GM12865 (cell line): ENCODE data around the gene CFAP70.

Source experiments
- DNase-seq: peaks from one replicate; pipeline ENCODE4 v3.0.0; 2010; ENCODE audit warnings: low read depth
- H3K4me3 ChIP-seq: 2 replicates; pipeline ENCODE4 v1.5.1; 2011; ENCODE audit warnings: mild to moderate bottlenecking, low read depth, low read length, control low read depth
- CTCF ChIP-seq: IDR thresholded peaks from 2 replicates; pipeline ENCODE4 v1.5.1; 2011; ENCODE audit warnings: low read length, control low read depth, low read depth, inconsistent platforms; ENCODE audit not compliant: insufficient read depth; ENCODE audit errors: missing control alignments

CFAP70 gene

GRCh38 chr10:73310475-73310874 lies 48.2 kb downstream of the CFAP70 start:
- no peak for DNase-seq
- H3K4me3 ChIP-seq, result no peak overlapping the region
- TF ChIP-seq CTCF, result no peak

DNA sequence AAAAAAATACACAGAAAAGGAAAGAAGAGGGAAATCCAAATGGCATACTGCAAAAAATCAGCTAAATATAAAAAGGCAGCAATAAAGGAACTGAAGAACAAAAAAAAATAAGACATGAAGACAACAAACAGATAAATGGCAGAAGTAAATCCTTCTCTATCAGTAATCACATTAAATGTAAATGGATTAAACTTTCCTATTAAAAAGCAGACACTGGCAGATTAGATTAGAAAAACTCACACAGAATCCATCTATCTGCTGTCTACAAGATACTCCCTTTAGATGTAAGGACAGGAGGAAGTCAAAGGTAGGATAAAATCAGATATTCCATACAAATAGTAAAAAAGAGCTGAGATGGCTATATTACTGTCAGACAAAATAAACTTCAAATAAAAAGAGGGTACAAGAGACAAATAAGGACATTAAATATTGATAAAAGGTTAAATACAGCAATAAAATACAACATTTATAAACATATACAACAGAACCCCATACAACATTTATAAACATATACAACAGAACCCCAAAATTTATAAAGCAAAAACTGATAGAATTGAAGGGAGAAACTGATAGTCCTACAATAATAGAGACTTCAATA lies 51.4 kb downstream of the CFAP70 start:
- no peak for DNase-seq

GRCh38 chr10:73306171-73306708 lies 52.4 kb downstream of the CFAP70 start:
- TF ChIP-seq CTCF, result no peak
- DNase-seq, result no peak
- no peak overlapping the region for H3K4me3 ChIP-seq

More for the DNA sequence above, 51.4 kb downstream of the CFAP70 start:
- no peak for TF ChIP-seq CTCF
- H3K4me3 ChIP-seq, result no peak overlapping the region

- no peak overlapping the region for H3K4me3 ChIP-seq
- TF ChIP-seq CTCF, result no peak
- DNase-seq, result no peak
Measured at GRCh38 chr10:73296946-73297345, 61.7 kb downstream of the CFAP70 start.

DNA sequence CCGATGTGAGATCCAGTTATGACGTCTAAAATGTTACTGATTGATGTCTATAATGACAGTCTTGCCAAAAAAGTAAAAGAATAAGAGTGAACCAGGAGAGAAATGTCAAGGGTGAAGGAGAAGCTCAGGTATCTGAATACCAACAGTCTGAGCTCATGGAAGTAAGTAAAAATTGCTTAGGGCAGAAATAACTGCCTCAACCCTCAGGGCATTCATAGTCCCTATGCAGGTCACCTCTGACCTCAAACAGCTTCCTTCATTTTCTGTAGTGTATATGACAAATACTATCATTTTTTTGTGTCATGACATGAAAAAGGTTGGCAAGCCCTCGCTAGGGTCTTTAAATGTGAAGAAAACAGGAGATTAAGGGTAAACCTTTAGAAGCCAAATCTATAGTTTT lies 65.2 kb downstream of the CFAP70 start:
- no peak for DNase-seq
- TF ChIP-seq CTCF, result no peak
- no peak overlapping the region for H3K4me3 ChIP-seq

DNA sequence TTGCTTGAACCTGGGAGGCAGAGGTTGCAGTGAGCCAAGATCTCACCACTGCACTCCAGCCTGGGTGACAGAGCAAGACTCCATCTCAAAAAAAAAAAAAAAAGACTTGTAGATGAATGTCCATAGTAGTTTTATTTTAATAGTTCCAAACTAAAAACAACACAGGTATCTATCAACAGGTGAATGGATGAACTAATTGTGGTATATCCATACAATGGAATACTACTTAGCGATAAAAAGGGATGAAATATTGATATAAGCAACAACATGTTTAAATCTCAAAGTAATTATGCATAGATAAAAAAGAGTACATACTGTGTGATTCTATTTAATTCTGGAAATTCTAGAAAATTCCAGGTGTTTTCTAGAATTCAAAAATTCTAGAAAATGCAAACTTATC lies 68.7 kb downstream of the CFAP70 start:
- H3K4me3 ChIP-seq, result no peak overlapping the region
- no peak for TF ChIP-seq CTCF
- DNase-seq, result no peak

- no peak overlapping the region for H3K4me3 ChIP-seq
- no peak for TF ChIP-seq CTCF
- no peak for DNase-seq
Measured at GRCh38 chr10:73287441-73287840, 71.2 kb downstream of the CFAP70 start.
